Suprapubic skin (tissue), 3 donors: Measurements from ENCODE around the gene RELN.

Experiments used
- CTCF ChIP-seq, 2 donors: fragments of 200-600 bp in 1 of 2; fragments of 450-650 bp in 1 of 2; sonication (generic) in 1 of 2; IDR thresholded peaks; one replicate each; pipeline ENCODE4 v1.5.1; 2016 to 2019; ENCODE audit warnings: antibody characterized with exemption in 2 of 2, mild to moderate bottlenecking in 1 of 2, moderate library complexity in 1 of 2
- POLR2AphosphoS5 ChIP-seq, 3 donors: sonication (generic); formaldehyde crosslinking; IDR thresholded peaks; one replicate each; pipeline ENCODE4 v1.6.1; 2017; ENCODE audit warnings: antibody characterized with exemption in 3 of 3

GRCh38 chr7:103686064-103686463 lies 303.4 kb downstream of the RELN start:
- TF ChIP-seq CTCF (IDR thresholded peaks at IDR 0.05) (no peak), POLR2AphosphoS5 (IDR thresholded peaks at IDR 0.05) (no peak)
